Prostate gland (tissue), 2 donors: ENCODE data around the gene DENND5A.

Experiments used
- CTCF ChIP-seq, 4 experiments: fragments of 200-600 bp in 2 of 4; fragments of 450-650 bp in 2 of 4; sonication (generic) in 2 of 4; IDR thresholded peaks; 1 replicate in 3 of 4; 2 replicates in 1 of 4; pipeline ENCODE4 v1.5.1; 2016 to 2019; ENCODE audit warnings: antibody characterized with exemption in 4 of 4, mild to moderate bottlenecking in 2 of 4, moderate library complexity in 2 of 4
- POLR2A ChIP-seq: fragments of 450-650 bp; IDR thresholded peaks from one replicate; pipeline ENCODE4 v1.6.1; 2016; ENCODE audit warnings: antibody characterized with exemption, mild to moderate bottlenecking

GRCh38 chr11:9112075-9112474, 153.1 kb downstream of the DENND5A start:
- TF ChIP-seq CTCF (IDR thresholded peaks at IDR 0.05) = no peak
- TF ChIP-seq POLR2A = no peak
